Activated CD4-positive, alpha-beta T cell treated with anti-CD3 and anti-CD28 coated beads, Interleukin-2, amount 50 U/mL, for 24 hours (primary cell): Measurements from ENCODE around the gene EXOC6.

ENCODE experiments used
- DNase-seq, 2 donors: peaks; one replicate each; pipeline ENCODE4 v3.0.0-alpha.2; 2020; ENCODE audit warnings: low read depth in 1 of 2, low spot score in 1 of 2

The EXOC6 gene

DNA sequence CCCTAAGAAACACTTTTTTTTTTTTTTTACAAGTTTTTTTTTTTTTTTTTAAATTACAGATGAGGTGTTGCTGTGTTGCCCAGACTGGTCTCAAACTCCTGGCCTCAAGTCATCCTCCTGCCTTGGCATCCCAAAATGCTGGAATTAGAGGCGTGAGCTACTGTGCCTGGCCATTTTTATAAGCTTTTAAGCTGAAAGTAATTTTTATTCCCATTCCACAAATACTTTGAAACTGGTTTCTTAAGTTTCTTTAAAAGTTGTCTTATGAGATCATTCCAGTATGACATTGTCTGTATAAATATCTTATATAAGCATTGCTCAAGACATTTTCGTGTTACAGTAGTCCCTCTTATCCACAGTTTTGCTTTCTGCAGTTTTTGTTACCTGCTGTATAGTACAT, 150.9 kb downstream of the EXOC6 start:
- DNase-seq: no peak

GRCh38 chr10:93006435-93007039, 158.2 kb downstream of the EXOC6 start:
- no peak for DNase-seq

GRCh38 chr10:93015722-93016121, 167.4 kb downstream of the EXOC6 start:
- DNase-seq: no peak

DNA sequence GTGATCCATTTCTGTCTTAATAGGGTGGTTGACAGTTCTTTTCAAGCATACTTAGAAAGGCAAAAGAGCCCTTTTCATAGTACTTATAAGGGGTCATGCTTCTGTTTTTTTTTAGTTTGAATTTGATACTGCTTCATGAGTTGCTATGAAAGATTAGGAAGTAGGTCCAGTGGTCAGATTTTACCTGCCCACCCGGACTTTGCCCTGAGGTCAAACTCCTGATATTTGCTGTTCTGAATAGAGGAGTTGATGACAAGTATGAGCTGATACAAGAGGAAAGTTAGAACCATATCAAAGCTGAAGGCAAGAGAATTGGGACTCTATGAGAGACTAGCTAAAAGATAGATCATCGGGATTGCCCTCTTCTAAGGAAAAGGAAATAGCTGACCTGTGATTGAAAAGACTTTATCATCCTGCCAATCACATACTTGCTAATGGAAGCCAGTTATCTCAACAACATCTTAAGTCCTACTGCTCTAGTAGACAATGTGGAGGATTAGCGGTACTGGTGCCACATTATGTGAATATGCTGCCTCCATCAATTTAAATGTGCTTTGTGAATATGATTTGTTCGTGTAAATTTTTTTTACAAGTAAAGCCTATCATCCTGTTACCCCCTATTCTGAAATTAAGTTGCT, 174.8 kb downstream of the EXOC6 start:
- no peak for DNase-seq

GRCh38 chr10:93026072-93026471, 177.8 kb downstream of the EXOC6 start:
- no peak for DNase-seq

DNA sequence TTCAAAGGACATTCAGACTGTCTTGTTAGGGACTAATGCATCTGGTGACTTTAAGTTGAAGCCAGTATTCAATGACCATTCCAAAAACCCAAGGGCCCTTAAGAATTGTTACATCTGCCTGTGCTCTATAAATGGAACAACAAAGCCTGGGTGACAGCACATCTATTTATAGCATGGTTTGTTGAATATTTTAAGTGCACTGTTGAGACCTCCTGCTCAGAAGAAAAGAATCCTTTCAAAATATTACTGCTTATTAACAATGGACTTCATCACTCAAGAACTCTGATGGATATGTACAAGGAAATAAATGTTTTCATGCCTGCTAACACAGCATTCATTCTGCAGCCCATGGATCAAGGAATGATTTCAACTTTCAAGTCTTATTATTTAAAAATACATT, 179.2 kb downstream of the EXOC6 start:
- no peak for DNase-seq

DNA sequence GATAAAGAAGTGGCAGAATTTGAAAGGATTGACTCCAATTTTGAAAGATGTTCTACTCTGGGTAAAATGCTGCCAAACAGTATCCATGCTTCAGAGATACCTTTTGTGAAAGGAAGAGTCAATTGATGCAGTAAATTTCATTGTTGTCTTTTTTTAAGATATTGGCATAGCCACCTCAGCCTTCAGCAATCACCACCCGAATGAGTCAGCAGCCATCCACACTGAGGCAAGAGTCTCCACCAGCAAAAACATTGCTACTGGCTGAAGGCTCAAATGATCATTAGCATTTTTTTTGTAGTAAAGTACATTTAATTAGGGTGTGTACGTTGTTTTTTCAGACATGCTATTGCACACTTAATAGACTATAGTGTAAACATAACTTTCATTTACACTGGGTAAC, 180.6 kb downstream of the EXOC6 start:
- no peak for DNase-seq

- no peak for DNase-seq
Measured at GRCh38 chr10:93030409-93030808, 182.1 kb downstream of the EXOC6 start.

DNA sequence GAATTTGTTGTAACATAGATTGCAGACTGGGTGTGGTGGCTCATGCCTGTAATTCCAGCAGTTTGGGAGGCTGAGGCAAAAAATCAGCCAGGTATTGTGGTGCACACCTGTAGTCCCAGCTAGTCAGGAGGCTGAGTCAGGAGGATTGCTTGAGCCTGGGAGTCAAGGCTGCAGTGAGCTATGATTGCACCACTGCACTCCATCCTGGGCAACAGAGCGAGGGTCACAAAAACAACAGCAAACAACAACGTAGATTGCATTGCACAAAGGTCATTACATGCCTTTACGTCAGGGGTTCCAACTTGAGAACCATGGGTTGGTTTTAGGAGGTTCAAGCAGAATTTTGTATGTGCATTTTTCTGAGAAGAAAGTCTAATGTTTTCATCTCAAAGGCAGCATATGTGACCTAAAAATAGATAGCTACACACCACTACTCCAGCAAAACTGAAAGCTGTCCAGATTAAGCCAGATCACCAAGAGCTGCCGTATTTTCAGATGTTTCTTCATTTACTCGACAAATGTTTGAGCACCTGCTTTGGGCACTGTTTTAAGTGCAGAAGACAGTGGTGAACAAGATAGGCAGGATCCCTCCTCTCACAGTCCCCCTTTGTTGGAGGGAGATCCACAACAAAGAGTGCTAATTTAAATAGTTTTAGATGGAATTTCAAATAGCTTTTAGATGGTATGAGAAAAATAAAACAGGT, 183.9 kb downstream of the EXOC6 start:
- DNase-seq: no peak

GRCh38 chr10:93032809-93033137, 184.5 kb downstream of the EXOC6 start:
- DNase-seq: no peak

- DNase-seq: no peak
Measured at GRCh38 chr10:93034426-93034825, 186.1 kb downstream of the EXOC6 start.

- DNase-seq: no peak
Measured at GRCh38 chr10:93039110-93039509, 190.8 kb downstream of the EXOC6 start.

- DNase-seq: no peak
Measured at GRCh38 chr10:93039721-93040120, 191.4 kb downstream of the EXOC6 start.

GRCh38 chr10:93054486-93054885, 206.2 kb downstream of the EXOC6 start:
- no peak for DNase-seq

DNA sequence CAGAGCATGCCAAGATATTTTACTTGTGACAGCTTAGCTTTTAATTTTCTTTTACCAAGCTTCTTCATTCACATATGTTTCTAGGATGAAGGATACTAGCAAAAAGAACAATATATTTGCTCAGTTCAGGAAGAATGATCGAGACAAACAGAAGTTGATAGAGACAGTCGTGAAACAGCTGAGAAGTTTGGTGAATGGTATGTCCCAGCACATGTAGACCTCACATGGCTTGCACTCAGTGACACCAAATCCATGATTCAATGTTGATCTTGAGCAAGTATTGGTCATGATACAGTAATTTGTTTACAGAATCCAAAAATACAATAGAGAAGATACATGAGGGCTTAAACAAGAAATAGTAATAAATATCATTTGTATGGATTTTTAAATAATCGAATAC, 209.8 kb downstream of the EXOC6 start:
- no peak for DNase-seq

GRCh38 chr10:93059975-93060886, 211.9 kb downstream of the EXOC6 start, which contains the start of gene CYP26C1:
TSS of gene CYP26C1 (plus strand) at chr10:93060798. CDS start at chr10:93061264, 466 bp downstream.
- DNase-seq: no peak

DNA sequence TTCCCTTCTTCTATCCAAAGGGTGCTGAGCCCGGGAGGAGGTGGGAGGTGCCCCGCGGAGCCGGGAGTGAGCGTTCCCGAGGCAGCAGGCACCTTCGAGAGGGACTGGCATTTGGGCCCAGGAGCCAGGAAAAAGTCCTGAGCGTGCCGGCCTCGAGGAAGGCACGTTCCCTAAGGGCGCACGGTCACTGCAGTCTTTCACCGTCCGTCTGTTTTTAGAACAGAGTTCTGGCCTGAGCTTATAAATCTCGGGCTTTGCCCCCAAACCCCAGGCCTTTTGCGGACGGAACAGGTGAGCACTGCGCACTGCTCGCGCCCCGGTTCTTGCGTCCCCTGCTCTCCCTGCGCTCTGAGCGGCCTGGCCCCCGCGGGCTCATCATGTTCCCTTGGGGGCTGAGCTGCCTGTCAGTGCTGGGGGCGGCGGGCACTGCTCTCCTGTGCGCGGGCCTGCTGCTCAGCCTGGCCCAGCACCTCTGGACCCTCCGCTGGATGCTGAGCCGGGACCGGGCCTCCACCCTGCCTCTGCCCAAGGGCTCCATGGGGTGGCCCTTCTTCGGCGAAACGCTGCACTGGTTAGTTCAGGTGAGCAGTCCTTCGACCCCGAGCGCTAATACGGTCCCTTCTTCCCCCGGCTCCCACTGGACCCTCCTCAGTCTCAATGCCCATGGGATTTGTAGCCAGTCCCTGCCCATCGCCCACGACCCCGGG, 212.7 kb downstream of the EXOC6 start:
- no peak for DNase-seq

DNA sequence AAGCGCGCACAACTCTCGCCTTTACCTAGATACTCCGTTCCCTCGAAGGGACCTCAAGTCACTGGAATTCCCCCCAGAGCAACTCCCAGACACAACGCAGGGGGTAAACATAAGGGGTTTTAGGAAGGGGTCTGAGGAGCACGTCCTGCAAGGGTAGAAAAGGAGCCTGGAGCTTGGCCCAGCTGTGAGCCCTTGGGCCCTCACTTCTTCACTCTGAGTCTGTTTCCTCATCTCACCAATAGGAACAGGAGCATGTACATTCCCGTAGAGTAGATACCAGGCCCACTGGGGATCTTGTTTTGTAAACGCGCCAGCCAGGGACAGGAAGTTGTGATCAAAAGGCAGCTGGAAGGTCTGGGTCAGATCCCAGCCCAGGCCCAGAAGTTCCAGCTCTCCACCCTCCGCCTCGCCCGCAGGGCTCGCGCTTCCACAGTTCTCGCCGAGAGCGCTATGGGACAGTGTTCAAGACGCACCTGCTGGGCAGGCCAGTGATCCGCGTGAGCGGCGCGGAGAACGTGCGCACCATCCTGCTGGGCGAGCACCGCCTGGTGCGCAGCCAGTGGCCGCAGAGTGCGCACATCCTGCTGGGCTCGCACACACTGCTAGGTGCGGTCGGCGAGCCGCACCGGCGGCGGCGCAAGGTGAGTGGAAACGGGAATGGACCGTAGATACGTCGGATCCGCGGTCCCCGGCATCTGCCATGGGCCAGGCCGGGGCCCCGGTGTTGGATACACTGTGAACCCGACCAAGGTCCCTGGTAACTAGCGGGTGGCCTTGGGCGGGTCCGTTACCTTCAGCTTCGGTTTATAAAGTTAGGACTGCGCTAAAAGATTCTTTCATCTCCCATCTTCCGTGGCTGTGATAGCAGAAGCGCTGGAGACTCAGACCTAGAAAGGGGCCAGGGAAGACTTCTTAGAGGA, 213.5 kb downstream of the EXOC6 start:
- no peak for DNase-seq

GRCh38 chr10:93062514-93063143, 214.3 kb downstream of the EXOC6 start:
- no peak for DNase-seq
